Measurements from ENCODE around the gene PRAMEF13.
"Not testable (repeated sequence)": the region's sequence is repeated elsewhere in the genome, so short reads cannot be mapped to it uniquely, and the experiment has no call there.

PRAMEF13 gene

DNA sequence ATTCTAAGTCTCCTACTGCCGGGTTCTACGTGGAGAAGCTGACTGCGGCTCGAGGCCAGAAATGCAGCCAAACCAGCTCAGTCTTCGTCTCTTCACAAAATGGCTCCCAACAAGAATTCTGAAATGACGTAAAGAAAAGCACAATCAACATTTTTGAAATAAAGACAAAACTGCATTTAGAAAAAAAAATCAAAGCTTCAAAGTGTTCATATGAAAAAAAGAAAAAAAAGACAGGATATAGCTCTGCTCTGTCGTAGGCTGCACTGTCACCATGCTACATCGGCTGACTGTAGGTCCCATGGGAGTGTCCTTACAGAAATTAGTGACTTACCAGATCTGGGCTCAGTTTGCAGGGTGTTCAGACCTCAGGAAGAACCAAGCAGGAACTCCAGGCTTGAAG lies 35.7 kb downstream of the PRAMEF13 start, which contains the start of gene HNRNPCL4:
TSS of gene HNRNPCL4 (minus strand) at position 101 of the 400 bp plus-strand sequence. CDS start 164 bp downstream, outside the sequence.
- DNase-seq (ENCODE audit: low read depth, low spot score), result not testable (repeated sequence)

DNA sequence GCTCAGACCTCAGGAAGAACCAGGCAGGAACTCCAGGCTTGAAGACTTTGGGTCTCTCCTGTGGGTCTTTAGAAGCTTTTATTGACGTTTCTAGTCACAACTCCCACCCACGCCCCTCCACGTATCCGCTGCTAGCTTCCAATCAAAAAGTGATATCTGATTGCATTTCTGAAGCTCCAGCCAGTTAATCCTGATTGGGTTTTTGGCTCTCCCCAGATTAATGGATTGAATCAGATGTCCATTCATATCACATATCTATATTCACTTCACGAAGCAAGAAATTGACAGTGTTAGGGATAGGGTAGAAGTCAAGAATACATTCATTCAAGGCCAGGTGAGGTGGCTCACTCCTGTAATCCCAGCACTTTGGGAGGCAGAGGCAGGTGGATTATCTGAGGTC lies 45.3 kb downstream of the PRAMEF13 start, which contains the start of gene PRAMEF26:
TSS of gene PRAMEF26 (minus strand) at position 101 of the 400 bp plus-strand sequence. CDS start 2,914 bp downstream, outside the sequence.
- not testable (repeated sequence) for DNase-seq (ENCODE audit: low read depth, low spot score)
